Epithelial cell of proximal tubule (primary cell): ENCODE results near the gene NEK10. TPM values are rescaled to one million over a fixed set of nuclear protein-coding genes. Genes with fewer than 3 reads are reported as not detected.
"Not testable (repeated sequence)": the region's sequence is repeated elsewhere in the genome, so short reads cannot be mapped to it uniquely, and the experiment has no call there.

Experiments used
- DNase-seq: peaks from one replicate; pipeline ENCODE4 v3.0.0-alpha.2; 2011; ENCODE audit warnings: low read depth
- H3K4me3 ChIP-seq: 2 replicates; pipeline ENCODE4 v1.5.1; 2011; ENCODE audit warnings: low read depth, mild to moderate bottlenecking, low read length
- total RNA-seq: library from RNA; depleted of rRNA; stranded (reverse); fragments of >200 nt; gene quantifications from 2 replicates; pipeline ENCODE4 v1.2.3, GENCODE V29; 2015
- TF ChIP-seq, protein P1 (sequence below): conservative IDR thresholded peaks from 2 replicates; pipeline ENCODE4 v1.5.1; 2012; ENCODE audit warnings: low read depth, mild to moderate bottlenecking, low read length

The NEK10 gene
- total RNA-seq, 1 donor from 2014 or later: 0.06 TPM

DNA sequence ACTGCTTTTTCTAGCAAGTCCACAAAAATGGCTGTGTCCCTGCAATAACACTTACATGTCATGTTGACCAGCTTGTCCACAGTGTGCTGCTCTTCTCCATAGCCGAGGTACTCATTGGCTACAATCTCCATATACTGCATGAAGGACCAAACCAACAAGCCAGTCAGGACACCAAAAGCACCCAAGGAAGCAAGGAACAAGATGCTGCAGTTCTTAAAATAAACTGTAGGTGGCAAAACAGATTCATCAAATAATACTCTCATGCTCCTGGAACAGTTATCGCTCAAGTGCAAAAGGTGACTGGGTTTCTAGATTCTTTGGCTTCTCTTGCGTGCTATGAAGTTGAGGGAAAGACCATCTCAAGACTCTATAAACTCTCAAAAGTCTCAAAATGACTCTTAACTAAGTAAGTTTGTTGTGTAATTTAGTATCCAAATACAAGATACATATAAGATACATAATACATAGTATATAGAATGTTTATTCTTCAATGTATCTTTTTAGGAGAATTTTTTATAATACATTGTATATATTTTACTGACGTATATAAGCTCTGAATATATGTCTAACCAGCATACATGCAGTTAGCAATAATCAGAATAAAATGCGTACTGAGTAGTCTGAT is 57.0 kb downstream of the NEK10 start:
- H3K4me3 ChIP-seq: no peak overlapping the region
- DNase-seq: peak; percentile 33
- TF ChIP-seq, protein P1, sequence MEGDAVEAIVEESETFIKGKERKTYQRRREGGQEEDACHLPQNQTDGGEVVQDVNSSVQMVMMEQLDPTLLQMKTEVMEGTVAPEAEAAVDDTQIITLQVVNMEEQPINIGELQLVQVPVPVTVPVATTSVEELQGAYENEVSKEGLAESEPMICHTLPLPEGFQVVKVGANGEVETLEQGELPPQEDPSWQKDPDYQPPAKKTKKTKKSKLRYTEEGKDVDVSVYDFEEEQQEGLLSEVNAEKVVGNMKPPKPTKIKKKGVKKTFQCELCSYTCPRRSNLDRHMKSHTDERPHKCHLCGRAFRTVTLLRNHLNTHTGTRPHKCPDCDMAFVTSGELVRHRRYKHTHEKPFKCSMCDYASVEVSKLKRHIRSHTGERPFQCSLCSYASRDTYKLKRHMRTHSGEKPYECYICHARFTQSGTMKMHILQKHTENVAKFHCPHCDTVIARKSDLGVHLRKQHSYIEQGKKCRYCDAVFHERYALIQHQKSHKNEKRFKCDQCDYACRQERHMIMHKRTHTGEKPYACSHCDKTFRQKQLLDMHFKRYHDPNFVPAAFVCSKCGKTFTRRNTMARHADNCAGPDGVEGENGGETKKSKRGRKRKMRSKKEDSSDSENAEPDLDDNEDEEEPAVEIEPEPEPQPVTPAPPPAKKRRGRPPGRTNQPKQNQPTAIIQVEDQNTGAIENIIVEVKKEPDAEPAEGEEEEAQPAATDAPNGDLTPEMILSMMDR: peak; percentile 71

DNA sequence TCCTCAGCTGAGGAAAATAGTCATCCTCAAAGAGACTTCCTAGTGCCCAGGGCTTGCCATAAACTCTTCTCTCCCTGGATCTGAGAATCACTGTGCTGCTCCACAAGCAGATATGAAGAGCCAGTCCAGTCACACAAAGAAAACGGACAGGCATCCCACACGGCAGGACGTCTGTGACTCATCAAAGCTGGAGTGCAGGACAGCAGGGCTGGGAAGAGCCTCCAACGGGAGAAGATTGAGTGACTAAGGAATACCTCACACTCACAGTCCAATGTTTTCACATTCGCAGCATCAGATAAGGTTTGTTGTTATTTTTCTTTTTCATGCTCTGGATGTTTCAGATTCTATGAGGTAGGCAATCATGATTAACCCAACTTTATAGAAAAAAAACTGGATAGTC is 57.8 kb downstream of the NEK10 start:
- TF ChIP-seq, protein P1: no peak
- peak; percentile 36 for DNase-seq

DNA sequence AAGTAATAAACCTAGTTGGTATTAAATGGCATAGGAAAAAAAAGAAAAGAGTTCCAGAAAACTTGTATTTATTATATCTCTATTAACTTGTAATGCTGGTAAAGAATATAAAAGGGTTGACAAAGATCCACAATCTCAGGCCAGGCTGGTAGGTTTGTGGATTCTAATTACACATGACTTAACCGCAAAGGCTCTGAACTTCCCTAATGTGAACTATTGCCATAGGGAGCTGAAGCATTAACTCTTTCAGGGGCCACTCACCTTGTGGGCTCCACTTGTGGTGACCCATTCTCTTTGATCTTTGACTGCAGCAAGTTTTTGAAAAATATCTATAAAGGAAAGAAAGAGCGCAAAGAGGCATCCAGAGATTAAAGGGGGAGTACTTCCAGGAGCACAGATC is 58.5 kb downstream of the NEK10 start:
- TF ChIP-seq, protein P1: no peak
- H3K4me3 ChIP-seq: no peak overlapping the region
- no peak for DNase-seq

More for the DNA sequence above, 57.8 kb downstream of the NEK10 start:
- H3K4me3 ChIP-seq: no peak overlapping the region

DNA sequence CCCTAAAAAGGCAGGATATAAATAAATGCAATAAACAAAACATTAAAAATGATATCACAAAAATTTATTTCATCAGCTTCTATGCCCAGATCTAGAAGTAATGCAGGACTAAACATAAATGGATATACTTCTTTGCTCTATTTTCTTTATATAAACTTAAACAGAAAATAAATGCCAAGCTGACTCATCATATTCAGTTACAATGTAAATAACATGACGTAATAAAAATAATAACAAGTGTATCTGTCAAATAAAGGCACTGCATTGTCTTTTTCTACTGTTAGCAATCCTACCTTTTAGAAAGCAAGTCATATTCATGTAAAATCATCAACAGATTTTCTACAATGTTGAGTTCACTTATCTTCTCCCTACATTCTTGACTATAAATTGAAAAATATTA is 61.6 kb downstream of the NEK10 start:
- H3K4me3 ChIP-seq: no peak overlapping the region
- DNase-seq: no peak
- TF ChIP-seq, protein P1: no peak

DNA sequence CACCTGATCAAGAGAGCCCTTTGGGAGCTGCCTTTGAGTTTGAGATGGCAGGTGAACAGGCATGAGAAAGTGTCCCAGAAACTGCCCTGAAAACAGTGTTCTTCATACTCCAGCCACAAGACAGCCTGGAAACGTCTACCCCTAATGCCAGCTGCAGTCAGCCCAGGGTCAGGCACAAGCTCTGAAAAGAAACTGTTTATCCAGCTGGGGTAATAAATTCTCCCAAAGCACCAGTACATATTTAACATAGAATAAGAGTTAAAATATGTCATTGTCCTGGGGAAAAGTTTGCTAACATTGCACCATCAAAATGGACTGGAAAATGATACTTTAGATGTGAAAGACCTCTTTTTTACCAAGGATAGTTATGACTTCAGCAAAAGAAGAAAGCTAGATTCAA is 66.3 kb downstream of the NEK10 start:
- DNase-seq: no peak
- no peak overlapping the region for H3K4me3 ChIP-seq
- TF ChIP-seq, protein P1: no peak

DNA sequence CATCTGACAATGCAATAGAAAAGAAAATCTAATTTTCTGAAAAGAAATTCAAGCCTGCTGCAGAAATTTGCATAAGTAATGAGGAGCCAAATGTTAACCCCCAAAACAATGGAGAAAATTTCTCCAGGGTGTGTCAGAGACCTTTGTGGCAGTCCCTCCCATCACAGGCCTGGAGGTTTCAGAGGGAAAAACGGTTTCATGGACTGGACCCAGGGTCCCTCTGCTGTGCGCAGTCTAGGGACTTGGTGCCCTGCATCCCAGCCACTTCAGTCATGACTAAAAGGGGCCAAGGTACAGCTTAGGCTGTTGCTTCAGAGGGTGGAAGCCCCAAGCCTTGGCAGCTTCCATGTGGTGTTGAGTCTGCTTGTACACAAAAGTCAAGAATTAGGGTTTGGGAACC is 70.2 kb downstream of the NEK10 start:
- not testable (repeated sequence) for DNase-seq, H3K4me3 ChIP-seq

DNA sequence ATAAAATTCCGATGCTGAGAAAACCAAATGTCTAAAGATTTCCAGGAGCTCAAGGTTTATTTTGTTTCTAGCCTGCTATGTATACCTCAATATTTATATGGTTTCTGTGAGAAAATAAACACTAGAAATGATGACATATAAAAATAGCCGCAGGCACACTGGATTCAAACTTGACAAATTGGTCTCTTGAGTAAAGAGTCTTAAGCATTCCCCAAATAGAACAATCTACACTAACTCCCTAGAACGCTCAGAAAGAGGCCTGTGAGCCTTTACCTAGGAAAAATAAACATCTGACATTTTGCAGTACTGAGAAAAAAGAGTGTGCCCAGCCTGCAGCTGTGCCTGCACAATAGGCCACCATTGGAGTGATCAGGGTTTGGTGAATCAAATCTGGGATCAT is 75.2 kb downstream of the NEK10 start:
- H3K4me3 ChIP-seq: no peak overlapping the region
- TF ChIP-seq, protein P1: no peak
- no peak for DNase-seq
